Kasumi-1 (cell line): ENCODE data around the gene PDE4B.

Source experiments
- DNase-seq, 2 experiments: peaks; one replicate each; lab custom pipeline; 2025; lab: John Stamatoyannopoulos, UW

The PDE4B gene

DNA sequence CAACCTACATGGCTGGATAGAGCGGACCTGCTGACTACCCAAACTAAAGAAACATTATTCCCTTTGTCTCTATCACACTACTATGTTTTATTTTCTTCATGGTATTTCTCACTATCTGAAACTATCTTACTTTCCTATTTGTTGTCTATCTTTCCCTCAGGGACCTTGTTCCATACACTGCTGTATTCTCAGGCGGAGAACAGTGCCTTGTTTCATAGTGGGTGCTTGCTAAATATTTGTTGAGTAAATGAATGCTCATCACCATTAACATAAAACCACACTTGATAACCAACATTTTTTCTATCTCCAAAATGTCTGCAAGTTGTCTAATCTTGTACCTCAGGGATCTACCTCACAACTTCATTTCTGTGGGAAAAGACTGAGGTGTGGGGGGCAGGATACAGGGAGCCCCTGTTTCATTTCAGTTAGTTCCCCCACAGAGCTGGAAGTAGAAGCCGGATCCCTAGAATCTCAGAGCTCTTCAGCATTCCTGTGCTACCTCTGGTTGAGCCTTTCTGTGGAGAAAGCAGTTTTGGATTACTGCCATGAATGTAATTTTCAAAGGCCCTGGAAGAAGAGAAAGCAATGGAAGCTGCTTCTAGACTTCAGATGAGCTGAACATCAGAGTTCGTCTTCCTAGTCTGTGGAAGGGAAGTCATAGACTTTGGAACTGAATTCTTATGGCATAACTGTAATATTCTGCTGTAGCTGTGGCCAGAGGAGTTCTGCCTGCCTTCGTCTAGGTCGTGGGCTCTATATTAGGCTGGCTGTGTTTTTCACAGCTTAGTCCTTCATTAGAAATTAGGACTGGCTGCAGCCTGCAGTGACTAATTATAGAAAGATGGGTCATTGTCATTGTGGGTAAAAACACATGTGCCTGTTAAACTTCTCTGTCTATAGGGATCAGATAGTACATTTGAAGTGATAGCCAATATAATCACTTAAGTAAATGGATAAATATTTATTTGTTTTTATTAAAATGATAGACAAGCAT is 448.1 kb downstream of the PDE4B start:
- DNase-seq = no peak

DNA sequence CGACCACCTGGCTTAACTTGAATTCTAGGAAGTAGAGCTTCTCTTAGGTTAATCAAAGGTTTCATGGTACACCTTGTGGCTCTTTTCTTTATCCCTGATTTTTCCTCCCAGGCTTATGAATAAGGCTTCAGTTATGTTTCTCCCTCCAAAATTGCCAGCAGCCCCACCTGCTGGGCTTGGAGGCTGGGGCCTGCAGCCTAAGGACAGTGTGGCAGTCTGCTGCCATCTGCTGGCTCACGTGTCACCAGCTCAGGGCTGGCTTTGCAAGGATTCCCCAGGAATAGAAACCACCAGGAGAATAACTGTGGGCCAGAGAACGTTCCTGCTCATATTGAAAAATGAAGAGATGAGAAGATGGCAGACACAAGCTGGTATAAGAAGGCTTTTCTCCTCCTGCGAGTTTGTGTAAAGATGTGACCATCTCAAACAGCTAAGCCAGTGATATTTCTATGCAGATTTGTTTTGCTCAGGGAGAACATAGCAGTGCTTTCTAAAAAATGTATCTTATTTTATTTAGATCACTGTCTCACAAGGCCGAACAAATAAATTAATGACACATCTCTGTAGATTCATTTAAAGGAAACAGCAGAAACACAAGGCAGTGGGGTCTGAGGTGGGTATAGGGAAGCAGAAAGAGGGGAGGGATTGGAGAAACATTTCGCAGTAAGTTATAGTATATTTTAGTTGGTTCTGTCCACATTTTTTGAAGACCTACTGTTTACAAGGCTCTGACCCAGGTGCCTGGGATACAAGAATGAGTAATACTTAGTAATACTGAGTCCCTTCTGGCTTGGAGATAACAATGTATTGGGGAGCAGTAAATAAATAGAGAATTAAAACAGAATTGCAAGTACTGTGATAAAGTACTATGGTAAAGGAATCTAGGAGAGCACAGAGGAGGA is 450.2 kb downstream of the PDE4B start:
- DNase-seq = peak; percentile 71 to 78

DNA sequence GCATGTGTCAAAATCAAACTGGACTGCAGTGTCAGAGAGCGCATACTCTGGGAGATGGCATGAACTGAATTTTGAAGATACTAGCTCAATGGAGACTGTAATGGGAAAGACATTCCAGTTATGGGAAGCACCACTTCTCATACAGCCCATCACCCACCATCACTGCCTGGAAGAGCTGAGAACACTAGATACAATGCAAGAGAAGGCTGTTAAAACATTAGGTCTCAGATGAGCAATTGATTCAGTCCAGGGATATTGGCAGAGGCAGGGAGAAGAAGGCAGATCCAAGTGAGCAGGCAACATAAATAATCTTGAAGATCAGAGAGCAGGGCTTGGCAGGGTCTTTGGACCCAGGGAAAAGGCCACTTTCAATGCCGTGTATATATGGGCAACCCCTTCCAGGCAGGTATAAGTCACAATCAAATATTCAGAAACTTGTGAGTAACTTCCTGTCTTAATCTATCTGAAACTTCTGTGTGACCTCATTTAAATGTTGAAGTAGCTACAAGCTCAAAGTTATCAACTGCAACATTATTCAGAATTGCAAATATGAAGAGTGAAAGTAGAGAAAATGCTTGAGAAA is 450.9 kb downstream of the PDE4B start:
- no peak for DNase-seq

DNA sequence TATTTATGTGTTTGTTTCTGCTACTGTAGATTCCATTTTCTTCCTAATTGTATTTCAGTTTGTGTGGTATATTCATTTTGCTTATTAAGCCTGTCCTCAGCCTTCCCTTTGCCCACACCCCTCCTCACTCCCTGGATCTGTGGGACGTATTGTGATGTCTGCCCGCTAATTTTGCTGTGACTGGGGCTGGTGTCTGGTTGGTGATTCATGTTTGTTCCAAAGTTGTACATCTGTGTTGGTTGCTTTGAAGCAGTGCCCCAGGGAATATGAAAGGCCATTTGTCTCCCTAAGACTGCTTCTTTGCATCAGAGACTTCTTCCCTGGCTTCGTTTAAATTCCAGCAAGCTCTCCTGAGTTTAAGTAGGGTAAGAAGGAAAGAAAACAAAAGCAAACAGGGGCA is 451.7 kb downstream of the PDE4B start:
- DNase-seq = no peak

DNA sequence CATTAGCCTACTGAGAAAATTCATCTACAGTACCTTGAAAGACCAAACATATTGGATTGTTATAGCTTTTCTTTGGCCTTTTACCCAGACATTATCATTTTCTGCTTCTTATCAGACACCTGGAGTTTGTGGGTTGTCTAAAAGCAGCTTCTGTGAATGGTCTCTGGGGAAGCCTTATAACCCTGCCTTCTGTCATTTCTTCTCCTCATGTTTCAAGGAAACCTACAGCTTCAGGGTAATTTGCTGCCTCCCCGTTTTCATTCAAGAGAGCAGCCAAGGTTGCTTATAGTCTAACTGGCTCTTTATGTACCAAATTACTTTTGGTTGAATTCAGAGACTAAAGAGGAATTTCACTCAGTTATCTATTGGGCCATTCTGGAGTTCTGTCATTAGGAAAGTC is 453.0 kb downstream of the PDE4B start:
- DNase-seq = no peak

DNA sequence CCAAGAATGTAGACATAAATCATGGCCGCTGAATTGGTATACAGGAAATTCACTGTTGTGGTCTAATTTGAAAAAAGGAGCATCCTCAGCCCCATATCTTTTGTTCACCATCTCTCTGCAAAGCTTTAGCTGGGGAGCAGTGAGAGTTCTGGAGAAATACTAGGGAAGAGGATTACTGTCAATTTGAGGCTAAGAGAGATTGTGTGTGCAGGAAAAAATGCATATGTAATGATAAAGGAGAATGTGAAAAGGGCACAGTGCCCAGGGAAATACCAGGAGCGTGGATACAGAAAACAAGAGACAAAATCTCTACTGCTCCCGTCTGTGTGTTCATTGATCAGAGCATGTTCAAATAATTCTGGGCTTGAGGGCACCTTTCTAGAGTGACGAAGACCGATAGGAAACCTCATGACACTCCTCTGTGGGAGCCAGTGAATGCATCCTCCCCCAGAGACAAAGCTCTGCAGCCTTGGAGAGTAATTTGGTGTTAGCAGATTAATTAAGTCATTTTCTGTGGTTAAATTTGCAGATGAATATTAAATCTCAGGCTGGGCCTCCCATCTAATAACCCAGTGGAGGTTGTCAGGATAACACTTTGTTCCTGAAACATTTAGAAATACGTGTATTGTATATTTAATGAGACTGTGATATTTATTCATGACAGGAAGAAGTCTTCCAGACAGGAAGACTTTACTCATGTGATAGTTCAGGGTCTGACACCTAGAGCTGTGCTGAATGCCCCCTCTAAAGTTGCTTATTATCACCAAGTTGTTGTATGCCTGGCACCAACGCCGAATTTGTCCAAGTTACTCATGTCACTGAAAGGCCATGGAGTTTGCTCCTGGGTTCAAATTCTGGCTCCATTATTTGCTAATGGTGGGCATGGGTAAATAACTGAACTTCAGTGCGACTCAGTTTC is 453.9 kb downstream of the PDE4B start:
- DNase-seq = no peak

DNA sequence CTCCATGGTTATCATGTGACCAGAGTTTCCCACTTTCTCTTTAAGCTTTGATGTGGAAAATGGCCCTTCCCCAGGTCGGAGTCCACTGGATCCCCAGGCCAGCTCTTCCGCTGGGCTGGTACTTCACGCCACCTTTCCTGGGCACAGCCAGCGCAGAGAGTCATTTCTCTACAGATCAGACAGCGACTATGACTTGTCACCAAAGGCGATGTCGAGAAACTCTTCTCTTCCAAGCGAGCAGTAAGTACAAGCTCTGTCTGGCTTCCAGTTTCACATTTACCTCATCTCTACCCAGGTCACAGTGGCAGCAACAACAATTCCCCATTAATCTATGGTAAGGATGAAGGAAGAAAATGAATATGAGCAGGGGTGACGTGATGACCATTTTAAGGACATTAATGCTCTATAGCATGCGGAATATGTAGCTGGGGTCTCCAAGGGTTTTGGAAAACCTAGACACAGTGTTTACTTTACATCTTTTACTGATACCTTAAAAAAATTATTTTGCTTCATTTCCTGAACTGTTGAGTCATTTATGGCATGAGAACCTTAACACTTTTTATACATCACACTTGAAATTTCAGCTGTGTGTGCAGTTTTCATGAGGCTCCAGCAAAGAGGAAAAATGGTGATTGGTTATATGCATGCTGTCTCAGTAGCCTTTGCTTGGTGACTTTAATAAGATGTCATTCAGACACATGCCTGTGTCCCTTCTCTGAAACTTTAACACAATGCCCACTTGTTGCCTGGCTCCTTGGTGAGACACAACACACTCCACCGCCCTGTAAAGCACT is 454.9 kb downstream of the PDE4B start:
- no peak for DNase-seq

DNA sequence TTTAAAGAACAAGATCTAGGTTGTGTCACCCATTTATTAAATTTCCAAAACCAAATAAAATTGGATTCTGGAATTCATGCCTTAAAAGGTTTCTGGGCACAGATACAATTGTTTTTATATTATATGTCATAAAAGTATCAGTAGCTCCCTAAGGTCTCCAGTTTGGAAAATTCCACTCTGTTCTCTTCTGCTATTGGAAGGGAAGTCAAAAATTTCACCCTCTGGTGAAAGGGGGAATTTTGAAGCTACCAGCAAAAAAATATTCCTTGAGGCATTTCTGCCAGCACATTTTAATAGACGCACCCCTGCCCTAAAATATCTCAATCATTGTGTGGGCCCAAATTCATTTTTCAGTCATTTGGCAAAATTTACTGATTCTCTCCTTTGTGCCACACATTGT is 455.6 kb downstream of the PDE4B start:
- no peak for DNase-seq

DNA sequence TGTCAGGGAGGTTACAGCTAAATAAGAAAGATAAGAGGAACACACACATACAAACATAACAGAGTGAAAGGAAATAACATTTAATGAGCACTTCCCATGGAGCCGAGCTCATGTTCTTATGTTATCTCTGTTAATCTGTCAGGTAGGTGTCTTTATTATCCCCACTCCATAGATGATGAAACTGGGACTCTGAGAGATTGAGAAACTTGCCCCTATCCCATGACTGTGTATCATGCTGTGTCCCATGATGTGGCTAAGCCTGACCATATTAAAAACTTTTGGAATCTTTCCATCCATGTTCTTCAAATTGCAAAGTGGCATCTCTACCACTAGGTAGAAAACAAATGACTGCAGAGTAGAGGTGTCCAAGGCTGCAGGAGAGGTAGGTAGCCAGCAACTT is 456.1 kb downstream of the PDE4B start:
- no peak for DNase-seq

DNA sequence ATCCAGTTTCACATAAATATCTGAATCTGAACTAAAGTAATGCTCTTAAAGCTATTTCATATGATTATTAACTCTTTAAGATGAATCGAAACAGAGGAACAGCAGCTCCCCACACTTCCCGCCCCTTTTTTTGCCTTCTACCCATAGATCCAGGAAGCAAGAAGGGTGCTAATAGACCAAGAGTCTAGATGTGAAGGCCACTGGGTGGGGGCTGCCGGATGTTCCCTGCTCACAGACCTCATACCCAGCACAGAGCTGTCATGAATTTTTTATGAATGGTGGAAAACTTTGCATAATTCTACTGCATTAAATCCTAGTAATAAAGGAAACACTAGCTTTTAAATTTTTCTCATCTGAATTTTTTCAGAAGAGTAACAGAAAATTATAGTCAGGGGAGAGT is 457.4 kb downstream of the PDE4B start:
- no peak for DNase-seq

DNA sequence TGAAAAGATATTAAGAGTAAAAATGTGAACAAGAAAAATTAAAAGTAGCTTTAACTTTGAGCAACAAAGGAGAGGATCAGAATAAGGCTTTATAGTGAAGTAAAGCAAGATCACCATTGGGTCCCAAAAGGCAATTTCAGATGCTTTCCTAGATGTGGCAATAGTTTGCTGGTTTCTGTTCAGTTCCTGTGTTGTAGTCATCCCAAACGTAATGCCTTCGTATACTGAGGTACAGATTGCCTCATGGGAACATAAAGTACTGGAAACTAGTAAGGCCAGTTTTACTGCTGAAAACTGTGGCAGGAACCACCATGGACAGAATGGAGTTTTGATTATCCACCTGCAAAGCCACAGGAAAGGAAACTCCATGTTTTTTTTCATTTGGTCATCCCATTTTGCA is 457.8 kb downstream of the PDE4B start:
- DNase-seq = peak in 1 of 2 experiments; percentile 2

DNA sequence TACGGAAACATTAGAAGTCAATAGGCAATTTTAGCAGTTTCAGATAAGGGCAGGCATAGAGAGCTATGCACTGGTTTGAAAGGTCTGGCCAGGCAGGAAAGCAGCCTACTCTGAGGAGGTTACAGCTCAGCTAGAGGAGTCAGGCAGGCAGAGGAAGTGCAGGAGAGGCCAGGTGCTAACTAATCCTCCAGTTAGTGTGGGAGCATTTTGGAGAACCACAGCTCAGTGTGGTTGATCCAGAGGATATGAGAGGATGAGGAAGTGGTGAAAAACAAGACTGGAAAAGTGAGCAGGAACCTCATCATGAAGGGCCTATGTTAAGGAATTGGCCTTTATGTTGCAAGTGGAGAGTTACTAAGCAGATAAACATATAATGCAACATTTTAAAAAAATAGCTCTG is 458.9 kb downstream of the PDE4B start:
- peak; percentile 72 to 82 for DNase-seq

DNA sequence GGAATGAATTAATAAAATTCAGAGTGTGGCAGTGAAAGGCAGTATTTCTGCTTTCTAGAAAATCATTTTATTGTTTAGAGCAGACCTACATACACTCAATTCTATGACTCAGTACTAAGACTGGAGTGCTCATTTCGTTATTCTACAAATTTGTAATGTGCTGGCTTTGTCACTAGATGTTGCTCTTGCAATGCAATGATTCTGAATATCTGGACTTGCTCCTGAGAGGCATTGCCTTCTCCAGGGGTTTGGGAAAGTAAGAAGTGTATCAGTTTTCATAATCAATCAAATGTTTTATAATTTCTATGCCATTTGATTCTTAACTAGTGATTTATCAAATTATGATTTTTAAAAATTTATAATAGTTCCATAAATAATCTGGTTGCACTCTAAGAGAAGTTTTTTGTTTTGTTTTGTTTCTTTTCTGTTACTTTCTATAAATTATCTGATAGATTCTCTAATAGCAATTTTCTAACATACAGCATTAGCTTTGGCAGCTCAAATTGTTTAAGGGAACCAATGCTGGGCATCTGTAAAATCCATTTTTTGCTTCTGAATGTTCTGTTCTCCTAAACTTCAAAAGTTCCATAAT is 460.7 kb downstream of the PDE4B start:
- peak; percentile 89 to 90 for DNase-seq

DNA sequence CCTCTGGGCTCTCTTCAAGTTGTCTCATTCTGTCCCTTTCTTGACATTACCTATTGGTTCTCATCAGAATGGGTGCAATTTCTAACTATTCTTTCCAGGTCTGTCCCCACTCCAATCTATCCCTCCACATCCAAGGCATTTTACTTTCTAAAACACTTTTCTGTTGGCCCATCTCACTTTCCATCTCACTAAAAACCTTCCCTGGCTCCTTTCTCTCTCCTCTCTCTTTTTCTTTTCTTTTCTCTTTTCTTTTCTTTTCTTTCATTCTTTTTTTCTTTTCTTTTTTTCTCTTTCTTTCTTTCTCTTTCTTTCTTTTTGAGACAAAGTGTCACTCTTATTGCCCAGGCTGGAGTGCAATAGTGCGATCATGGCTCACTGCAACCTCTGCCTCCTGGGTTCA is 462.1 kb downstream of the PDE4B start:
- no peak for DNase-seq

DNA sequence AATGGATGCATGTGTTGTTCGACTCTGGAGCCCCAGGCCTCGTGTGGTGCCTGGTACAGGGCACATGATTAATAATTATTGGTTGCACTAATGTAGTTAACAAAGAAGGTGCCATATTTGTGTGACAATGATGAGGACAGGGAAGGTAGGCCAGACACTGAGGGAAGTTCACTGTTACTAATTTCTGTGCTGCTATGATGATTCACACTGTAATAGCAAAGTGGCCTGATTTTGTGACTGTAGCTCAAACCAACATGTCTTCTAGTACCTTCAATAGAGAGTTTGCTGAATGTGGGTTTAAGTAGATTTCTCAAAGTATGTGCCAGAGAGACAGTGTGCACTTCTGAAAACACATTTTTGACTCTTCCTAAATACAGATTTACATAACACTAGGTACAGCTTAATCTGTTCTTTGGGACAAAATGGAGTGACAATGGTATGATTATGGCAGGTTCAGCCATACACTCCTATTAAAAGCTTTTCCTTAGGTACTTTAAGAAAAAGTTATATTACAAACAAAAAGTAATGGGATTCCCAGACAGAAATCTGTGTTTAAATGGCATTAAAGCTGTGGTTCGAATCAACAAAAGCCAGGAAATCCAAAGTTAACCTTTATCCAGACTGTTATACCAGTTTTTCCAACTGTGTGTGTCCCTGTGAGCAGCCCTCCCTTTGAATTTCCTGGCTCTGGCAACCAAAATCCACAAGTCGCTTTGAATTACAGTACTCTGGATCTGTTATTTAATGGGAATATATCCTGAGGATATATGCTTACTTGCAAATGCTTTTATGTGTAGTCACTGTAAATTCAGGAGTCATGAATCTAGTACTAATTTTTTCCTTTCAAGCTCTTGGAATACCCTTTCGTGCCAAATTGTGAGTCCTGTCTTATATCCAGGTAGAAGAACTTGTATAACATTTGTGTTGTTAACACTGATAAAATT is 464.2 kb downstream of the PDE4B start:
- no peak for DNase-seq

DNA sequence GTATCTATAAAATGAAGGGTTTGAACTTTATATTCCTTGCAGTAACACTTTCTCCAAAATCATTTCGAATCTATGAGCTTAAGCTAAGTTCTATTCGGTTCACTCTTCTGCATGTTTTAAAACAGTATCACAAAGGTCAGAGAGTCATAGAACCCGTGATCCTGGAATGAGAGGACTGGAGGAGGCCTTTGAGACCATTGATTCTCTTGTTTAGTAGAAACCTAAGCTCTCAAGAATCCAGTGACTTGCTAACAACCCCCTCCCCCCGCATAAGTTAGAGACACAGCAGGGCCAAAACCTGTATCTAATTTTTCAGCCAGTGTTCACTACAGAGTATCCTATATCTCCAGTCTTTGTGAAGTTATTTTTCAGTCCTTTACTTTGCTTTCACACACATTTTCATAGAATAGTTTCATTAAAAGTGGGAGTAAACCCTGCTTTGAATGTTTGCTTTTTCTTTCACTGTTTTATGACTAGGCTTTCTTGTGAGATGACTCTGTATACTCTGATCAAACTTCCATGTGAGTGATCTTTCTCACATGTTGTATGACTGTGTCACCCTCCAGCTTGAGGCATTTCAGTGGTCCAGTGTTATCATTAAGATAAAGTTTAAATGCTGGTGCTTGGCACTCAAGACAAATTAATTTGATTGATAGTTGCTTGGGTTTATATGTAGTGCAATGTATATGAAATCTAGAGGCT is 465.9 kb downstream of the PDE4B start:
- DNase-seq = no peak

DNA sequence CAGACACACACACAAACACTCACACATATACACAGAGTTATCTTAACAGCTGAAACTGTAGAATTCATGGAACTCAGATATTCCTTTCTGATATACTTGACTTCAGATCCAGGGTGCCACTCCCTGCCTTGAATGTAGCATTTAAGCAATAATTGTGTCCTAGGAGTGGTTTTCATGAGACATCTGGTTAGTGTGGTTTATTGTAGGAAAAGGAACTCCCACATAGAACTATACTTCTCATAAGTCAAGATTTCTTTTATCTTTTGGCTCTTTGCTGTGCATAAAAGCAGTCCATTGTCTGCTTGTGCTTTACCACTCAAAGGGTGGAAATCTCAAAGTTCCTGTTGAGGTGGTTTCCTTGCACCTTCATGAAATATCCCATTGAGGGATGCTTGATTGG is 468.7 kb downstream of the PDE4B start:
- peak; percentile 43 to 44 for DNase-seq

DNA sequence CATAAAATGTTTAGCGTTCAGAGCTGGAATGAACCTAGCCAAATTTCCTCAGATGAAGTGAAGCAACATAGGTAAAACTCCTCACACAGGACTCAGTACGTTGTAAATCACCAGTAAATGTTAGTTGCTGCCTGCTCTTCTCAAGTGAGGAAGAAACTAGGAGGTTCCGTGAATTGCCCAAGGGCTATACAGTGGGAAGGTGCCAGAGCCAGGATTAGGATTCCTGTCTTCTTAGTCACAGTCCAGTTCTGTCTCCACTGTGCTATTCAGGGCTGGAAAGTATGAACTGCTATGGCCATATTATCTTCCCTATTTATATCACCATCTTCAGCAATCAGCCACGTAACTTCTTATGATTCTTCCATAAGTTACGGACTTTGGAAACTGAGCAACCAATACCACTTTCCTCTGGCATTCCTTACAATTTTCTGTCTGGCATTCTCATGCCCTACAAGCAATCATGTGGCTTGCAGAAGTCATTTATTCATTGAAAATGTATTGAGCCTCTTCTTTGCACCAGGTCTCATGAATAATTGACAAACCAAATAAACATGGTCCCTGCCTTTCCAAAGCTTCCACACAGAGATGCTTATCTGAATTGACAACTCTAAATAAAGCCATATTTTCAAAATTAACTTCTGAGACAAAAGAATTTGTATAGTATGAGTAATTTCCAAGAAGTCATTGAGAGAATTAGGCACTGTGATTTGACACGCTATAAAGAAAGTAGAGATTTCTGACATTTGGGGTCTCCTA is 469.7 kb downstream of the PDE4B start:
- DNase-seq = no peak
